HepG2 (cell line): ENCODE data around the gene NAA35. TPM values are rescaled to one million over a fixed set of nuclear protein-coding genes. Genes with fewer than 3 reads are reported as not detected.

ENCODE experiments used
- ATAC-seq: fragments of 200-7000 bp; cut with Tn5 transposase; 3 replicates; pipeline ENCODE4 v1.9.1; 2020; ENCODE audit warnings: mild to moderate bottlenecking, moderate library complexity
- BruUV-seq: library from RNA; stranded (reverse); fragments of 400-500 nt; replicated peaks from 2 replicates; lab custom pipeline; 2021; lab: Mats Ljungman, UMichigan
- CTCF ChIA-PET: fragments of 300-600 bp; formaldehyde crosslinking; extraction: SDS; loops from one replicate; lab custom pipeline; 2021; ENCODE audit warnings: low total read pairs, inconsistent platforms, low intra/inter-chr PET ratio; lab: Yijun Ruan, JAX
- POLR2A ChIA-PET: fragments of 350-600 bp; sonication (Branson Sonifier 250); formaldehyde crosslinking; loops from one replicate; lab custom pipeline; 2020; ENCODE audit warnings: antibody characterized with exemption, inconsistent platforms; lab: Yijun Ruan, JAX
- DNase-seq: peaks from one replicate; pipeline ENCODE4 v3.0.0-alpha.2; 2015; ENCODE audit warnings: low spot score
- FAIRE-seq: peaks from 3 replicates; lab custom pipeline; 2011; peaks lifted over from hg19 to GRCh38; lab: Jason Lieb, UNC
- H2AFZ ChIP-seq: one replicate; pipeline ENCODE4 v1.6.1; 2011; ENCODE audit warnings: low read length, inconsistent platforms
- H3K27ac ChIP-seq: fragments of 300-600 bp; 3 replicates; pipeline ENCODE4 v1.8.0; 2011; ENCODE audit warnings: mixed run types, mild to moderate bottlenecking, mixed read lengths, low read length, inconsistent platforms; ENCODE audit not compliant: insufficient read depth; ENCODE audit errors: extremely low read length
- H3K27me3 ChIP-seq, 2 experiments: fragments of 200-600 bp in 1 of 2; 2 replicates in 1 of 2; 3 replicates in 1 of 2; pipeline versions ENCODE4 v1.6.0 to v1.8.0; 2011; ENCODE audit warnings: low read length in 2 of 2, mild to moderate bottlenecking in 2 of 2, moderate library complexity in 2 of 2, inconsistent platforms in 1 of 2; ENCODE audit not compliant: insufficient read depth in 2 of 2, control insufficient read depth in 1 of 2
- H3K36me3 ChIP-seq, 2 experiments: fragments of 200-600 bp in 1 of 2; replicated peaks in 1 of 2; 2 replicates in 1 of 2; 3 replicates in 1 of 2; pipeline versions ENCODE4 v1.5.1 to v1.8.0; 2011; ENCODE audit warnings: low read length in 2 of 2, inconsistent platforms in 1 of 2; ENCODE audit not compliant: insufficient read depth in 2 of 2, control insufficient read depth in 1 of 2
- H3K4me1 ChIP-seq: 2 replicates; pipeline ENCODE4 v1.5.1; 2012; ENCODE audit warnings: low read length, inconsistent platforms; ENCODE audit not compliant: insufficient read depth
- H3K4me2 ChIP-seq: 2 replicates; pipeline ENCODE4 v1.6.0; 2011; ENCODE audit warnings: low read depth, low read length, inconsistent platforms
- H3K4me3 ChIP-seq, 3 experiments: fragments of 200-600 bp in 1 of 3; sonication (generic), shearing (Covaris generic) in 1 of 3; replicated peaks in 1 of 3; 2 replicates each; pipeline ENCODE4 v1.5.1; 2011 to 2016; ENCODE audit warnings: low read length in 3 of 3, inconsistent platforms in 2 of 3, low read depth in 2 of 3, mild to moderate bottlenecking in 2 of 3, control low read depth in 1 of 3, mixed read lengths in 1 of 3; ENCODE audit not compliant: insufficient read depth in 1 of 3
- H3K79me2 ChIP-seq: one replicate; pipeline ENCODE4 v1.6.1; 2011; ENCODE audit warnings: low read length, inconsistent platforms; ENCODE audit not compliant: insufficient read depth
- H3K9ac ChIP-seq: 2 replicates; pipeline ENCODE4 v1.6.0; 2011; ENCODE audit warnings: mild to moderate bottlenecking, low read depth, low read length, inconsistent platforms; ENCODE audit not compliant: insufficient read depth
- H3K9me3 ChIP-seq: 2 replicates; pipeline ENCODE4 v1.5.1; 2012; ENCODE audit warnings: mild to moderate bottlenecking, low read length
- H4K20me1 ChIP-seq: 2 replicates; pipeline ENCODE4 v1.6.0; 2011; ENCODE audit warnings: inconsistent platforms, mild to moderate bottlenecking, low read length, moderate library complexity; ENCODE audit not compliant: insufficient read depth
- ARNT ChIP-seq: fragments of 450-650 bp; IDR thresholded peaks from 2 replicates; pipeline ENCODE4 v1.6.1; 2017
- DR1 ChIP-seq: sonication (generic); formaldehyde crosslinking; IDR thresholded peaks from 2 replicates; pipeline ENCODE4 v1.8.0; 2021; ENCODE audit warnings: mild to moderate bottlenecking, missing genetic modification reagents, inconsistent platforms
- MBD4 ChIP-seq: IDR thresholded peaks from 2 replicates; pipeline ENCODE4 v1.6.1; 2012; ENCODE audit warnings: low read length, inconsistent platforms, borderline replicate concordance
- MLX ChIP-seq: IDR thresholded peaks from 2 replicates; pipeline ENCODE4 v1.6.1; 2016
- MZF1 ChIP-seq: sonication (generic); formaldehyde crosslinking; IDR thresholded peaks from 2 replicates; pipeline ENCODE4 v1.8.1; 2023; ENCODE audit warnings: mild to moderate bottlenecking, missing genetic modification reagents, borderline replicate concordance
- POLR2AphosphoS5 ChIP-seq: IDR thresholded peaks from 2 replicates; pipeline ENCODE4 v1.6.1; 2012; ENCODE audit warnings: low read depth, low read length
- PTBP1 ChIP-seq: fragments of 200-400 bp; formaldehyde crosslinking; IDR thresholded peaks from 2 replicates; pipeline ENCODE4 v1.6.1; 2018; ENCODE audit warnings: low read length, low read depth; ENCODE audit not compliant: poor library complexity, severe bottlenecking
- RBM22 ChIP-seq: fragments of 200-400 bp; formaldehyde crosslinking; optimal IDR thresholded peaks from 2 replicates; pipeline ENCODE3; 2017; ENCODE audit warnings: mild to moderate bottlenecking, low read length, moderate library complexity
- TOPORS ChIP-seq: sonication (generic); formaldehyde crosslinking; IDR thresholded peaks from 2 replicates; pipeline ENCODE4 v1.8.0; 2023; ENCODE audit warnings: mild to moderate bottlenecking, missing genetic modification reagents
- ZNF253 ChIP-seq: sonication (generic); formaldehyde crosslinking; IDR thresholded peaks from 2 replicates; pipeline ENCODE4 v1.8.0; 2022; ENCODE audit warnings: mild to moderate bottlenecking, missing genetic modification reagents, borderline replicate concordance
- ZNF281 ChIP-seq: sonication (generic); formaldehyde crosslinking; IDR thresholded peaks from 2 replicates; pipeline ENCODE4 v1.4.0; 2020; ENCODE audit warnings: missing genetic modification reagents, borderline replicate concordance
- ZNF691 ChIP-seq: sonication (generic); formaldehyde crosslinking; IDR thresholded peaks from 2 replicates; pipeline ENCODE4 v1.4.0; 2020; ENCODE audit warnings: missing genetic modification reagents, low read depth, mild to moderate bottlenecking, borderline replicate concordance
- ZNF7 ChIP-seq: IDR thresholded peaks from 2 replicates; pipeline ENCODE4 v1.6.1; 2016; ENCODE audit warnings: missing biosample characterization, missing genetic modification reagents
- WGBS: methylation state at CpG from one replicate; pipeline ENCODE4 v1.1.6; 2017; ENCODE audit warnings: low lambda C conversion rate; 5-methylcytosine and 5-hydroxymethylcytosine counted together
- in situ Hi-C: cut with HindIII; loops from 2 replicates; pipeline ENCODE4 v1.10.0; 2017; ENCODE audit warnings: low pct_unique_long_range_greater_than_20kb; ENCODE audit not compliant: extremely low pct_ligation_motif_present
- intact Hi-C: fragments of 100-400 bp; cut with micrococcal nuclease; formaldehyde crosslinking; loops from one replicate; pipeline ENCODE4 v1.10.0; 2022; ENCODE audit not compliant: unreplicated experiment
- polyA plus RNA-seq, 8 experiments: library from polyadenylated mRNA; depleted of rRNA in 3 of 8; stranded (reverse) in 7 of 8; unstranded in 1 of 8; fragments of >200 nt; fragmentation: Illumina TruSeq in 4 of 8; extraction: Trizol in 4 of 8; gene quantifications; 2 replicates each; pipeline versions ENCODE4 v1.2.1 to v1.2.3, GENCODE V29; 2011 to 2016; ENCODE audit warnings: low read depth in 4 of 8, missing spikeins in 1 of 8, mixed read lengths in 1 of 8; ENCODE audit not compliant: insufficient read depth in 1 of 8
- total RNA-seq, 5 experiments: library from RNA; depleted of rRNA; stranded (reverse); fragments of >200 nt; fragmentation: Illumina TruSeq; extraction: Trizol; gene quantifications; 2 replicates each; pipeline ENCODE4 v1.2.3, GENCODE V29; 2016; ENCODE audit warnings: low read depth in 1 of 5
- TF ChIP-seq, protein P1 (sequence below): sonication (generic); formaldehyde crosslinking; IDR thresholded peaks from 2 replicates; pipeline ENCODE4 v1.4.0; 2020; ENCODE audit warnings: missing genetic modification reagents
- TF ChIP-seq, protein P2 (sequence below): sonication (generic); formaldehyde crosslinking; IDR thresholded peaks from 2 replicates; pipeline ENCODE4 v1.4.0; 2020; ENCODE audit warnings: missing genetic modification reagents

The NAA35 gene
- total and polyA plus RNA-seq, 2 of the 13 experiments (the other 11 are each of a cell fraction or from before 2014, with no cell fraction given), result 21.6 to 28.9 TPM

DNA sequence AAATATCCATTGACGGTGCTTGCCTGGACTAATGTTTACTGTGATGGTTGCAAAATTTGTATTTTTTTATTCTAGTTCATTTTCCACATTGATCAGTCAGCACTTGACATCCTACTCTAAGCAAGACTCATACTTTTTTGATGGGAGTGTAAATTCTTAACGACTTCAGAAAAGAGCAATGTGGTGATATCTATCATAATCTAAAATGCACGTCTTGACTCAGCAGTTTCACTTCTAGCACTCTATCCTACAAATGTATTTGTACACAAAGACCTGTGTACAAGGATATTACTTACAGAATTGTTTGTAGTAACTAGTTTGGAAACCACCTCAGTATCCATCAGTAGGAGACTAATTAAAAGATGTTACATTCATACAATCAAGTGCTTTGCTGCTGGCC is 24.0 kb downstream of the NAA35 start:
- FAIRE-seq, result no peak
- no peak overlapping the region for H3K27ac ChIP-seq
- DNase-seq, result no peak
- no peak overlapping the region for H3K9ac ChIP-seq
- no peak overlapping the region for H3K4me3 ChIP-seq
- H3K4me2 ChIP-seq, result no peak overlapping the region
- peaks cover 2 to 67% of the 10 kb centered on the region in 2 experiments for H3K36me3 ChIP-seq
- ChIA-PET POLR2A (no interaction called here), CTCF (no interaction called here)
- no peaks in the 10 kb centered on the region for H3K9me3 ChIP-seq
- H3K79me2 ChIP-seq, result no peaks in the 10 kb centered on the region
- H3K4me1 ChIP-seq, result no peaks in the 10 kb centered on the region
- in situ Hi-C loops (no loop called here), intact Hi-C loops (no loop called here)
- H3K27me3 ChIP-seq, result no peaks in the 10 kb centered on the region
- BruUV-seq, result no TSS peak
- no peak overlapping the region for H2AFZ ChIP-seq
- ATAC-seq, result no peak
- WGBS, result 98% methylated on average over 3 of the region's 3 CpGs
- H4K20me1 ChIP-seq, result no peaks in the 10 kb centered on the region
- no peak for TF ChIP-seq ARNT
- TF ChIP-seq, protein P1, sequence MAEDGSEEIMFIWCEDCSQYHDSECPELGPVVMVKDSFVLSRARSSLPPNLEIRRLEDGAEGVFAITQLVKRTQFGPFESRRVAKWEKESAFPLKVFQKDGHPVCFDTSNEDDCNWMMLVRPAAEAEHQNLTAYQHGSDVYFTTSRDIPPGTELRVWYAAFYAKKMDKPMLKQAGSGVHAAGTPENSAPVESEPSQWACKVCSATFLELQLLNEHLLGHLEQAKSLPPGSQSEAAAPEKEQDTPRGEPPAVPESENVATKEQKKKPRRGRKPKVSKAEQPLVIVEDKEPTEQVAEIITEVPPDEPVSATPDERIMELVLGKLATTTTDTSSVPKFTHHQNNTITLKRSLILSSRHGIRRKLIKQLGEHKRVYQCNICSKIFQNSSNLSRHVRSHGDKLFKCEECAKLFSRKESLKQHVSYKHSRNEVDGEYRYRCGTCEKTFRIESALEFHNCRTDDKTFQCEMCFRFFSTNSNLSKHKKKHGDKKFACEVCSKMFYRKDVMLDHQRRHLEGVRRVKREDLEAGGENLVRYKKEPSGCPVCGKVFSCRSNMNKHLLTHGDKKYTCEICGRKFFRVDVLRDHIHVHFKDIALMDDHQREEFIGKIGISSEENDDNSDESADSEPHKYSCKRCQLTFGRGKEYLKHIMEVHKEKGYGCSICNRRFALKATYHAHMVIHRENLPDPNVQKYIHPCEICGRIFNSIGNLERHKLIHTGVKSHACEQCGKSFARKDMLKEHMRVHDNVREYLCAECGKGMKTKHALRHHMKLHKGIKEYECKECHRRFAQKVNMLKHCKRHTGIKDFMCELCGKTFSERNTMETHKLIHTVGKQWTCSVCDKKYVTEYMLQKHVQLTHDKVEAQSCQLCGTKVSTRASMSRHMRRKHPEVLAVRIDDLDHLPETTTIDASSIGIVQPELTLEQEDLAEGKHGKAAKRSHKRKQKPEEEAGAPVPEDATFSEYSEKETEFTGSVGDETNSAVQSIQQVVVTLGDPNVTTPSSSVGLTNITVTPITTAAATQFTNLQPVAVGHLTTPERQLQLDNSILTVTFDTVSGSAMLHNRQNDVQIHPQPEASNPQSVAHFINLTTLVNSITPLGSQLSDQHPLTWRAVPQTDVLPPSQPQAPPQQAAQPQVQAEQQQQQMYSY, result no peak
- TF ChIP-seq, protein P2, sequence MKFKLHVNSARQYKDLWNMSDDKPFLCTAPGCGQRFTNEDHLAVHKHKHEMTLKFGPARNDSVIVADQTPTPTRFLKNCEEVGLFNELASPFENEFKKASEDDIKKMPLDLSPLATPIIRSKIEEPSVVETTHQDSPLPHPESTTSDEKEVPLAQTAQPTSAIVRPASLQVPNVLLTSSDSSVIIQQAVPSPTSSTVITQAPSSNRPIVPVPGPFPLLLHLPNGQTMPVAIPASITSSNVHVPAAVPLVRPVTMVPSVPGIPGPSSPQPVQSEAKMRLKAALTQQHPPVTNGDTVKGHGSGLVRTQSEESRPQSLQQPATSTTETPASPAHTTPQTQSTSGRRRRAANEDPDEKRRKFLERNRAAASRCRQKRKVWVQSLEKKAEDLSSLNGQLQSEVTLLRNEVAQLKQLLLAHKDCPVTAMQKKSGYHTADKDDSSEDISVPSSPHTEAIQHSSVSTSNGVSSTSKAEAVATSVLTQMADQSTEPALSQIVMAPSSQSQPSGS, result no peak
- no peak for TF ChIP-seq MBD4
- no peak for TF ChIP-seq PTBP1
- no peak for TF ChIP-seq DR1 (CRISPR knock-in tag)
- TF ChIP-seq ZNF691 (CRISPR knock-in tag), result no peak
- TF ChIP-seq MLX (CRISPR knock-in tag), result no peak
- no peak for TF ChIP-seq MZF1 (CRISPR knock-in tag)
- no peak for TF ChIP-seq RBM22
- no peak for TF ChIP-seq POLR2AphosphoS5
- TF ChIP-seq ZNF281 (CRISPR knock-in tag), result no peak
- TF ChIP-seq TOPORS (CRISPR knock-in tag), result no peak
- TF ChIP-seq ZNF7, result no peak
- TF ChIP-seq ZNF253 (CRISPR knock-in tag), result no peak
